Choroid plexus epithelial cell (primary cell): Measurements from ENCODE around the gene OGG1.

Experiments
- DNase-seq: peaks from one replicate; pipeline ENCODE4 v3.0.0-alpha.2; 2010; ENCODE audit warnings: low read depth
- H3K4me3 ChIP-seq: 2 replicates; pipeline ENCODE4 v1.5.1; 2011; ENCODE audit warnings: low read depth, mild to moderate bottlenecking, control low read depth, low read length, moderate library complexity
- TF ChIP-seq, protein P1 (sequence below): conservative IDR thresholded peaks from 2 replicates; pipeline ENCODE4 v1.5.1; 2011; ENCODE audit warnings: low read depth, mild to moderate bottlenecking, control low read depth, inconsistent platforms, low read length, moderate library complexity

The OGG1 gene

DNA sequence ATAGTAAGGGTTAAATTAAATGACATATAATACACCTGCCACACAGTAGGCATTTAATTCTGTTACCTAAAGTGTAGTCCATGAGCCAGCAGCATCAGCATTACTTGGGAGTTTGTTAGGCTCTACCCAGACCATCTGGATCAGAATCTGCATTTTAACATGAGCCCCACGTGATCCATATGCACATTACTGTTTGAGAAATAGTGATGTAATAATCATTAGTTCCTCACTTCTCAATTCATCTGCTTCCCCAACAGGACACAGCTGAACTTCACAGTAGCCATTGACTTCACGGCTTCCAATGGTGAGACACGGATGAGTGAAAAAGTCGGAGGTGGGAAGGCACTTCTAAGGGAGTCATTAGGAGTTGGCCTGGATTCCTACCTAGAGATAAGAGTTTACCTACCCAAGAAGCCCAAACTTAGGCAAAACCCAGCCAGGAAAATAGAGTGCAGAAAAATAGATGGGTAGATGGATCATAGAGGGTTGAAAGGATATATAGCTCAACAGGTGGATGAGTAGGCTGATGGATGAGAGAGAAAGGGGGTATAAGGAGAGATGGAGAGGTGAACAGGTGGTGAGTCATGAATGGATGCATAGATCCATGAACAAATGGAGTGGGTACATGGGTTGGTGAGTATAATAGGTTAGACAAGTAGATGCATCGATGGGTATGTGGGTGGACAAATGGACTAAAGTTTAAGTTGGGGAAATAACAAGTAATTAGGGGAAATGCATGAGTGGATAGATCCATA lies 32.8 kb upstream of the OGG1 start:
- TF ChIP-seq, protein P1, sequence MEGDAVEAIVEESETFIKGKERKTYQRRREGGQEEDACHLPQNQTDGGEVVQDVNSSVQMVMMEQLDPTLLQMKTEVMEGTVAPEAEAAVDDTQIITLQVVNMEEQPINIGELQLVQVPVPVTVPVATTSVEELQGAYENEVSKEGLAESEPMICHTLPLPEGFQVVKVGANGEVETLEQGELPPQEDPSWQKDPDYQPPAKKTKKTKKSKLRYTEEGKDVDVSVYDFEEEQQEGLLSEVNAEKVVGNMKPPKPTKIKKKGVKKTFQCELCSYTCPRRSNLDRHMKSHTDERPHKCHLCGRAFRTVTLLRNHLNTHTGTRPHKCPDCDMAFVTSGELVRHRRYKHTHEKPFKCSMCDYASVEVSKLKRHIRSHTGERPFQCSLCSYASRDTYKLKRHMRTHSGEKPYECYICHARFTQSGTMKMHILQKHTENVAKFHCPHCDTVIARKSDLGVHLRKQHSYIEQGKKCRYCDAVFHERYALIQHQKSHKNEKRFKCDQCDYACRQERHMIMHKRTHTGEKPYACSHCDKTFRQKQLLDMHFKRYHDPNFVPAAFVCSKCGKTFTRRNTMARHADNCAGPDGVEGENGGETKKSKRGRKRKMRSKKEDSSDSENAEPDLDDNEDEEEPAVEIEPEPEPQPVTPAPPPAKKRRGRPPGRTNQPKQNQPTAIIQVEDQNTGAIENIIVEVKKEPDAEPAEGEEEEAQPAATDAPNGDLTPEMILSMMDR = no peak
- no peak for DNase-seq
- H3K4me3 ChIP-seq = no peak overlapping the region

DNA sequence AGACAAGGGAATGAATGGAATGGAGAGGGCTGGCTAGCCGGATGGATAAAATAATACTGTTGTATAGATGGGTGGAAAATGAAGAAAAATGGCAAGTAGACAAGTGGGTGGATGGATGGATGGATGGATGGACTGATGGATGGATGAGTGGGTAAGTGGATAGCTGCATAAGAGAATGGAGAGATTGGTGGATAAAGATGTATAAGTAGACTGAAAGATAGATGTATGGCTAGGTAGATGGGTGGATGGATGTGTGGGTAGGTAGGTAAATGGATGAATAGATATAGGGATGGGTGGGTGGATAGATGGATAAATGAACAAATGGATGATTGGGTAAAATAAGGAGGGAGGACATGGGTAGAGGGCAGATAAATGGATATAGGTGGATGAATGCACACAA lies 32.2 kb upstream of the OGG1 start:
- no peak for DNase-seq
- TF ChIP-seq, protein P1 = no peak
- no peak overlapping the region for H3K4me3 ChIP-seq

DNA sequence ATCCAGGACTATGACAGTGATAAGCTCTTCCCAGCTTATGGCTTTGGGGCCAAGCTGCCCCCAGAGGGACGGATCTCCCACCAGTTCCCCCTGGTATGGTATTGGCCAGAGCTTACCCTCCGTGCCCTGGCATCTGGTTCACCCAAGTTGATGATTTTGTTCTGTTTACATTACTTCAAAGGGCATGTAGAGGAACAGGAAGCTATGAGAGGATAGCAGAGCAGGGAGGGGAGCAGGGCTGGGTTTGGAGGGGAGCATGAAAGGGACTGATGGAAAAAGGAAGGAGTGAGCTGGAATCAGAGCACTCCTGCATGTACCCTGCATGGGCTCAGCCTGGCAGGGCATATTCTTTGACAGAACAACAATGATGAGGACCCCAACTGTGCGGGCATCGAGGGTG lies 31.6 kb upstream of the OGG1 start:
- TF ChIP-seq, protein P1 = no peak
- no peak for DNase-seq
- H3K4me3 ChIP-seq = no peak overlapping the region

DNA sequence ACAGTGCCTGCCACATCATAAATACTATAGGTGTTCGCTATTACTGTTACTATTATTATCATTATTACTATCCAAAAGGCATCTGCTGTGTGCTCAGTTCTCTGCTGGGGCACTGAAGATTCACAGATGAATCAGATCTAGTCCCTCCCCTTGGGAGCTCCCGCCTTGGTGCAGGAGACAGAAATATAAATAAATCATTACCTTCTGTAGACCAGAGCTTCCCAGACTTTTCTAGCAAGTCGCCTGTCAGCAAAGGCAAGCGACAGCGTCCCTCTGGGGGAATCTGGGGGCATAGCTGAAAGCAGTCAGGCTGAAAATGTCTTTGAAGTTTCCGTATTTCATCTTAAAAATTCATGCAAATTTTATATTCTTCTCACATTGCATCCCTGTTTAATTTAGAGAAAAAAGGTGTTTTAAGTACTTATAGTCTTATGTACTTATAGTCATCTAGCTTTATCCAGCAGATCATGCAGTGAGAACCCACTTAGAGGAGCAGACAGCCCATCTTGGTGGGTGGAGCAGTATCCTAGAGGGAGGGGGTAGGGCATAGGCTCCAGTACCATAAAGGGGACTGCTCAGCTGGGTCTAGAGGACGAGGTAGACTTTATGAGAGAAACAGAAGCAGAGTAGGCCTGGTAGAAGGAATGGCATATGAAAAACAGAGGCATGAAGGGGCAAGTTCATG lies 28.6 kb upstream of the OGG1 start:
- TF ChIP-seq, protein P1 = no peak
- peak; percentile 39 for DNase-seq
- no peak overlapping the region for H3K4me3 ChIP-seq

DNA sequence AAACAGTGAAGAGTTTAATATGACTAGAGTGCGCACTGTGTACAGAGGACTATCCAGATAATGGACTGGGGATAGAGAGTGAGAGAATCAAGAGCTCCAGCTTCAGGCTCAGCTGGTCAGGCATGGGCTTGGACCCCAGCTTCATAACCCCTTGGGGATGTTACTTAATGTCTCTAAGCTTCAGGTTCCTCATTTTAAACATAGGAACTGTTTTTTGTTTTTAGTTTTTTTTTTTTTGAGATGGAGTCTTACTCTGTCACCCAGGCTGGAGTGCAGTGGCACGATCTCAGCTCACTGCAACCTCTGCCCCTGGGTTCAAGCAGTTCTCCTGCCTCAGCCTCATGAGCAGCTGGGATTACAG lies 28.1 kb upstream of the OGG1 start:
- TF ChIP-seq, protein P1 = no peak
- no peak overlapping the region for H3K4me3 ChIP-seq
- no peak for DNase-seq

DNA sequence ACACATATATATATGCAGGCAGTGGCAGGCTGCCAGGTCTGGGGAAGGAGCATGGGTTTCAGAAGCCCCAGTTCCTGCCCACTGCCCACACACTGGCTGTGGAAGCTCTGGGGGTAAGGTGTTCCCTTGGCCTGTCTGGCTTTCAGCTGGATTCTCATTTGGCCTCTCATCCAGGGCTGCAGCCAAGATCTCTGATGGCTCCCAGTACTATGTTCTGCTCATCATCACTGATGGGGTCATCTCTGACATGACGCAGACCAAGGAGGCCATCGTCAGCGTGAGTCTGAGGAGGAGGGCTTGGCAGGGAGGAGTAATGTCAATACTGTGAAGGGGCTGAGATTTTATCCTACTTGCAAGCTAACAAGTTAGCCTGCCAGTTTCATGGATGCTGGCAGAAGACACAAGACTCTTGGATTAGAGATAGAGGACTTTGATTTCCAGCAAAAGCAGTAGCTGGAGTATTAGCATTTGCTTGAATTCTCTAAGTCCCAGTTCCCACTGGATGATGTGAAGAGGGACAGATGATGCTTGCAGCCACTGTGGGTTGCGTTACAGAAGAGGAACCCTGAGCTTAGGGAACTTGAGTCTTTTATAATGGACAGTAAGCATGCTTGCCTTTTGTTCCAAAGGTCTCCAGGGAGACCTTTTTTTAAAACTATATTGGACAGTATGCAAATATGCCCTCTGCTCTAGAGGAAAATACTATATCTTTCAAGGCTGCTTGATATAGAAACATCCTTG lies 23.8 kb upstream of the OGG1 start:
- H3K4me3 ChIP-seq = no peak overlapping the region
- TF ChIP-seq, protein P1 = no peak
- no peak for DNase-seq
